ENCODE measurements around the gene ACVR1C. TPM values are rescaled to one million over a fixed set of nuclear protein-coding genes. Genes with fewer than 3 reads are reported as not detected.

ACVR1C gene
- total RNA-seq, 1 donor from 2014 or later, result 0.52 TPM

- Histone ChIP-seq H3K27me3 (ENCODE audit: control insufficient read depth in 3 of 3, insufficient read depth in 3 of 3, low read length in 3 of 3) (peaks cover 0 to 3% (median 0%) of the 10 kb centered on the region in 3 donors), H3K4me3 (ENCODE audit: low read length in 3 of 3) (peak overlapping the region; percentile 65 to 67 (median 65)), H3K36me3 (ENCODE audit: control insufficient read depth in 3 of 3, insufficient read depth in 3 of 3, low read length in 3 of 3) (no peaks in the 10 kb centered on the region), H3K27ac (ENCODE audit: low read depth, low read length) (no peak overlapping the region), H3K4me1 (ENCODE audit: control insufficient read depth in 3 of 3, insufficient read depth in 3 of 3, low read length in 3 of 3) (peaks cover 7 to 13% (median 9%) of the 10 kb centered on the region in 3 donors), H3K9ac (ENCODE audit: low read depth in 1 of 3, low read length in 3 of 3) (peak overlapping the region in 2 of 3 donors; percentile 33 to 45), H3K9me3 (ENCODE audit: control insufficient read depth in 3 of 3, low read length in 3 of 3) (no peaks in the 10 kb centered on the region)
Measured at GRCh38 chr2:157627594-157628476, 829 bp downstream of the ACVR1C start.

GRCh38 chr2:157625296-157625695 is 3.4 kb downstream of the ACVR1C start:
- Histone ChIP-seq H3K27me3 (ENCODE audit: control insufficient read depth in 3 of 3, insufficient read depth in 3 of 3, low read length in 3 of 3) (peaks cover 0 to 3% (median 0%) of the 10 kb centered on the region in 3 donors), H3K27ac (ENCODE audit: low read depth, low read length) (no peak overlapping the region), H3K4me1 (ENCODE audit: control insufficient read depth in 3 of 3, insufficient read depth in 3 of 3, low read length in 3 of 3) (peaks cover 7 to 13% (median 9%) of the 10 kb centered on the region in 3 donors), H3K9me3 (ENCODE audit: control insufficient read depth in 3 of 3, low read length in 3 of 3) (peaks cover 0 to 2% (median 0%) of the 10 kb centered on the region in 3 donors), H3K36me3 (ENCODE audit: control insufficient read depth in 3 of 3, insufficient read depth in 3 of 3, low read length in 3 of 3) (no peaks in the 10 kb centered on the region), H3K9ac (ENCODE audit: low read depth in 1 of 3, low read length in 3 of 3) (no peak overlapping the region), H3K4me3 (ENCODE audit: low read length in 3 of 3) (no peak overlapping the region)

DNA sequence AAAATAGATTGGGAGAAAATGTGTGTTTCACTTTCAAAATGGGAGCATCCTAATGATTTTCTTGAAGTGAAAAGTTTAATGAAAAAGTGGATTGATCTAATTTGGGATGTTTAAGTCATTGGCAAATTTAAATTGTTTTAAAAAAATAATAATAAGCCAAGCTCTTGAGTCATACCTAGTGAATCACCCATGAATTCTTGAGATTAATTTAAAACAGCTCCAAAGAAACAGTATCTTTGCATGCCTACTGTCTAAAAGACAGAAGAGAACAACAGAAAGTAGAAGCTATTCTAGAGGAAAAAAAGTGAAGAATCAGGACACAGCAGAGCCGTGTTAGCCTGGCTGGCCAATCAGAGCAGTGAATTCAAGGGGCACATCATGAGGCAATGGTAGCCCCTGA is 7.7 kb downstream of the ACVR1C start:
- no peaks in the 10 kb centered on the region for H3K36me3 ChIP-seq (ENCODE audit: control insufficient read depth in 3 of 3, insufficient read depth in 3 of 3, low read length in 3 of 3)
- no peak overlapping the region for H3K4me3 ChIP-seq (ENCODE audit: low read length in 3 of 3)
- peaks cover 0 to 2% (median 0%) of the 10 kb centered on the region in 3 donors for H3K9me3 ChIP-seq (ENCODE audit: control insufficient read depth in 3 of 3, low read length in 3 of 3)
- H3K27me3 ChIP-seq (ENCODE audit: control insufficient read depth in 3 of 3, insufficient read depth in 3 of 3, low read length in 3 of 3), result no peaks in the 10 kb centered on the region
- no peak overlapping the region for H3K27ac ChIP-seq (ENCODE audit: low read depth, low read length)
- H3K9ac ChIP-seq (ENCODE audit: low read depth in 1 of 3, low read length in 3 of 3), result no peak overlapping the region
- no peaks in the 10 kb centered on the region for H3K4me1 ChIP-seq (ENCODE audit: control insufficient read depth in 3 of 3, insufficient read depth in 3 of 3, low read length in 3 of 3)

DNA sequence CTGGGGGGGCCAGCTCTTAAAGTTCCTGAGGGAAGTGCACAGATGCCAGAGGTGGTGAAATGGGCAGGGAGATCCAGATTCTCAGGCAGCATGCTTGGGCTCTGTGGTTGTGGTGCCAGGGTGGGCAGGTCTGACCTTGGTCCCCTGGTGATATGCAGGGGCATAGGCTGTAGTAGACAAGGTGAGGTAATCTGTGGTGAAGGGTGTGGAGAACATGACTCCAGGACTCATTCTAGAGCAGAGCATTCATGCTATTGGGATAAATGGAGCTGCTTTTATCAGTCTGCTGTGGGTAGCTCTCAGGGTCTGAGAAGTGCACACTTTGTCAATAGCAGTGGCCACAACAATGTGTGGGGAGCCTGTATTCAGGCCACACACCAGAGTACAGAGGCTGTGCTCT is 16.9 kb downstream of the ACVR1C start:
- Histone ChIP-seq H3K27me3 (ENCODE audit: control insufficient read depth in 3 of 3, insufficient read depth in 3 of 3, low read length in 3 of 3) (no peaks in the 10 kb centered on the region), H3K36me3 (ENCODE audit: control insufficient read depth in 3 of 3, insufficient read depth in 3 of 3, low read length in 3 of 3) (no peaks in the 10 kb centered on the region), H3K4me3 (ENCODE audit: low read length in 3 of 3) (no peak overlapping the region), H3K9ac (ENCODE audit: low read depth in 1 of 3, low read length in 3 of 3) (no peak overlapping the region), H3K9me3 (ENCODE audit: control insufficient read depth in 3 of 3, low read length in 3 of 3) (peaks cover 0 to 2% (median 0%) of the 10 kb centered on the region in 3 donors), H3K27ac (ENCODE audit: low read depth, low read length) (no peak overlapping the region), H3K4me1 (ENCODE audit: control insufficient read depth in 3 of 3, insufficient read depth in 3 of 3, low read length in 3 of 3) (no peaks in the 10 kb centered on the region)

- H3K4me1 ChIP-seq (ENCODE audit: control insufficient read depth in 3 of 3, insufficient read depth in 3 of 3, low read length in 3 of 3), result no peaks in the 10 kb centered on the region
- no peaks in the 10 kb centered on the region for H3K27me3 ChIP-seq (ENCODE audit: control insufficient read depth in 3 of 3, insufficient read depth in 3 of 3, low read length in 3 of 3)
- H3K36me3 ChIP-seq (ENCODE audit: control insufficient read depth in 3 of 3, insufficient read depth in 3 of 3, low read length in 3 of 3), result no peaks in the 10 kb centered on the region
- H3K9ac ChIP-seq (ENCODE audit: low read depth in 1 of 3, low read length in 3 of 3), result no peak overlapping the region
- peaks cover 0 to 2% (median 0%) of the 10 kb centered on the region in 3 donors for H3K9me3 ChIP-seq (ENCODE audit: control insufficient read depth in 3 of 3, low read length in 3 of 3)
- no peak overlapping the region for H3K27ac ChIP-seq (ENCODE audit: low read depth, low read length)
- H3K4me3 ChIP-seq (ENCODE audit: low read length in 3 of 3), result no peak overlapping the region
Measured at GRCh38 chr2:157611110-157611509, 17.6 kb downstream of the ACVR1C start.

- Histone ChIP-seq H3K27ac (ENCODE audit: low read depth, low read length) (no peak overlapping the region), H3K9ac (ENCODE audit: low read depth in 1 of 3, low read length in 3 of 3) (no peak overlapping the region), H3K36me3 (ENCODE audit: control insufficient read depth in 3 of 3, insufficient read depth in 3 of 3, low read length in 3 of 3) (no peaks in the 10 kb centered on the region), H3K27me3 (ENCODE audit: control insufficient read depth in 3 of 3, insufficient read depth in 3 of 3, low read length in 3 of 3) (no peaks in the 10 kb centered on the region), H3K4me1 (ENCODE audit: control insufficient read depth in 3 of 3, insufficient read depth in 3 of 3, low read length in 3 of 3) (no peaks in the 10 kb centered on the region), H3K9me3 (ENCODE audit: control insufficient read depth in 3 of 3, low read length in 3 of 3) (peaks cover 0 to 2% (median 0%) of the 10 kb centered on the region in 3 donors), H3K4me3 (ENCODE audit: low read length in 3 of 3) (no peak overlapping the region)
Measured at GRCh38 chr2:157606534-157606933, 22.1 kb downstream of the ACVR1C start.

DNA sequence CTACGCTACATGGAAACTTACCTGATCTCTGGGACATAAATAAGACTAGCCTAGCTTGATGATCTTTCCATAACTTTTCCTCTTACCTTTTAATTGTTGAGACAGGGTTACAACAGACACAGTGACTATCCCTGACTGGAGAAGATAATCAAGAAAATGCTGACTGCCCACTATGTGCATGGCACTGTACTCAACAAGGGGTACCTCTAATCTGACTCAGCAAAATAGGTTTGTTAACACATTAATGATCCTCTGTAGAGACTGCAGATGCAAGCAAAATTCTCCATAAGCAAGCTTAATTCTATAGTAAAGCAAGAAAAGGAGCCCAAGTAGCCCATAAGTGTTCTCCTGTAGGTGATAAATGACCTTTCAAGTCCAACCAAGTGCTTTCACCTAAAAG is 25.5 kb downstream of the ACVR1C start:
- no peak overlapping the region for H3K27ac ChIP-seq (ENCODE audit: low read depth, low read length)
- no peak overlapping the region for H3K4me3 ChIP-seq (ENCODE audit: low read length in 3 of 3)
- H3K36me3 ChIP-seq (ENCODE audit: control insufficient read depth in 3 of 3, insufficient read depth in 3 of 3, low read length in 3 of 3), result no peaks in the 10 kb centered on the region
- no peaks in the 10 kb centered on the region for H3K9me3 ChIP-seq (ENCODE audit: control insufficient read depth in 3 of 3, low read length in 3 of 3)
- no peak overlapping the region for H3K9ac ChIP-seq (ENCODE audit: low read depth in 1 of 3, low read length in 3 of 3)
- no peaks in the 10 kb centered on the region for H3K27me3 ChIP-seq (ENCODE audit: control insufficient read depth in 3 of 3, insufficient read depth in 3 of 3, low read length in 3 of 3)
- H3K4me1 ChIP-seq (ENCODE audit: control insufficient read depth in 3 of 3, insufficient read depth in 3 of 3, low read length in 3 of 3), result no peaks in the 10 kb centered on the region

DNA sequence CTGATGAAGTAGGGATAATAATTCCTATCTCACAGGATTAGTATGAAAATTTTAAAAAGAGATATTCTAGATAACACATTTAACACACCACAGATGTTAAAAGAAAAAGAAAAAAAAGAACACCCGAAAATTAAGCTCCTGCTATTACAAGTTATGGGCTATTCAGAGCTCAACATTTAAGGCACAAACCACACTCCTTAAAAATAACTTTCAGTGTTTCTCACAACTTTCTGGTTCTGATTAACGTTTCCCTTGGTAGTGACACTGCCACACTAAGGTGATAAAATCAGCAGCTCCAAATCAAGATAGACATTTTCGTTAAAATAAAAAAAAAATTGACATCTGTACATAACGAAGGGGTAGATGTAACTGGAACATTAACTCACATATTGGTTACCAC is 26.9 kb downstream of the ACVR1C start:
- Histone ChIP-seq H3K9me3 (ENCODE audit: control insufficient read depth in 3 of 3, low read length in 3 of 3) (no peaks in the 10 kb centered on the region), H3K27ac (ENCODE audit: low read depth, low read length) (no peak overlapping the region), H3K9ac (ENCODE audit: low read depth in 1 of 3, low read length in 3 of 3) (no peak overlapping the region), H3K4me3 (ENCODE audit: low read length in 3 of 3) (no peak overlapping the region), H3K36me3 (ENCODE audit: control insufficient read depth in 3 of 3, insufficient read depth in 3 of 3, low read length in 3 of 3) (no peaks in the 10 kb centered on the region), H3K27me3 (ENCODE audit: control insufficient read depth in 3 of 3, insufficient read depth in 3 of 3, low read length in 3 of 3) (peaks cover 4 to 7% (median 7%) of the 10 kb centered on the region in 3 donors), H3K4me1 (ENCODE audit: control insufficient read depth in 3 of 3, insufficient read depth in 3 of 3, low read length in 3 of 3) (no peaks in the 10 kb centered on the region)

GRCh38 chr2:157596992-157597681 is 31.5 kb downstream of the ACVR1C start:
- Histone ChIP-seq H3K27ac (ENCODE audit: low read depth, low read length) (no peak overlapping the region), H3K27me3 (ENCODE audit: control insufficient read depth in 3 of 3, insufficient read depth in 3 of 3, low read length in 3 of 3) (peaks cover 4 to 9% (median 8%) of the 10 kb centered on the region in 3 donors), H3K4me1 (ENCODE audit: control insufficient read depth in 3 of 3, insufficient read depth in 3 of 3, low read length in 3 of 3) (no peaks in the 10 kb centered on the region), H3K9ac (ENCODE audit: low read depth in 1 of 3, low read length in 3 of 3) (no peak overlapping the region), H3K36me3 (ENCODE audit: control insufficient read depth in 3 of 3, insufficient read depth in 3 of 3, low read length in 3 of 3) (no peaks in the 10 kb centered on the region), H3K4me3 (ENCODE audit: low read length in 3 of 3) (no peak overlapping the region), H3K9me3 (ENCODE audit: control insufficient read depth in 3 of 3, low read length in 3 of 3) (no peaks in the 10 kb centered on the region)

- peaks cover 4 to 9% (median 8%) of the 10 kb centered on the region in 3 donors for H3K27me3 ChIP-seq (ENCODE audit: control insufficient read depth in 3 of 3, insufficient read depth in 3 of 3, low read length in 3 of 3)
- H3K4me3 ChIP-seq (ENCODE audit: low read length in 3 of 3), result no peak overlapping the region
- H3K9me3 ChIP-seq (ENCODE audit: control insufficient read depth in 3 of 3, low read length in 3 of 3), result no peaks in the 10 kb centered on the region
- no peak overlapping the region for H3K27ac ChIP-seq (ENCODE audit: low read depth, low read length)
- H3K36me3 ChIP-seq (ENCODE audit: control insufficient read depth in 3 of 3, insufficient read depth in 3 of 3, low read length in 3 of 3), result no peaks in the 10 kb centered on the region
- no peak overlapping the region for H3K9ac ChIP-seq (ENCODE audit: low read depth in 1 of 3, low read length in 3 of 3)
- no peaks in the 10 kb centered on the region for H3K4me1 ChIP-seq (ENCODE audit: control insufficient read depth in 3 of 3, insufficient read depth in 3 of 3, low read length in 3 of 3)
Measured at GRCh38 chr2:157593411-157593810, 35.3 kb downstream of the ACVR1C start.
